HepG2 (cell line): ENCODE measurements around the gene DNAAF1. TPM values are rescaled to one million over a fixed set of nuclear protein-coding genes. Genes with fewer than 3 reads are reported as not detected.

ENCODE experiments used
- ATF2 ChIP-seq: sonication (generic); formaldehyde crosslinking; IDR thresholded peaks from 2 replicates; pipeline ENCODE4 v1.4.0; 2020; ENCODE audit warnings: missing genetic modification reagents
- DMTF1 ChIP-seq: sonication (generic); formaldehyde crosslinking; IDR thresholded peaks from 2 replicates; pipeline ENCODE4 v1.4.0; 2020; ENCODE audit warnings: mild to moderate bottlenecking, missing genetic modification reagents
- FOXM1 ChIP-seq: sonication (generic); formaldehyde crosslinking; IDR thresholded peaks from 2 replicates; pipeline ENCODE4 v1.5.0; 2020; ENCODE audit warnings: missing genetic modification reagents
- FOXP1 ChIP-seq, 2 experiments: fragments of 450-650 bp in 1 of 2; IDR thresholded peaks; 2 replicates each; pipeline ENCODE4 v1.6.1; 2017 to 2018; ENCODE audit warnings: antibody characterized with exemption in 1 of 2
- HMGA1 ChIP-seq: sonication (generic); formaldehyde crosslinking; conservative IDR thresholded peaks from 2 replicates; pipeline ENCODE4 v1.4.0; 2020; ENCODE audit warnings: missing genetic modification reagents
- NFATC3 ChIP-seq: sonication (generic); formaldehyde crosslinking; IDR thresholded peaks from 2 replicates; pipeline ENCODE4 v1.5.1; 2020; ENCODE audit warnings: mild to moderate bottlenecking, missing genetic modification reagents
- PAF1 ChIP-seq: IDR thresholded peaks from 2 replicates; pipeline ENCODE4 v1.6.1; 2016; ENCODE audit warnings: missing genetic modification reagents, missing compliant biosample characterization
- PAWR ChIP-seq: sonication (generic); formaldehyde crosslinking; IDR thresholded peaks from 2 replicates; pipeline ENCODE4 v1.4.0; 2020; ENCODE audit warnings: missing genetic modification reagents, mild to moderate bottlenecking, borderline replicate concordance
- RXRA ChIP-seq: sonication (generic); formaldehyde crosslinking; IDR thresholded peaks from 2 replicates; pipeline ENCODE4 v1.5.1; 2020; ENCODE audit warnings: missing genetic modification reagents
- SETDB1 ChIP-seq: sonication (generic); formaldehyde crosslinking; IDR thresholded peaks from 2 replicates; pipeline ENCODE4 v1.5.1; 2020; ENCODE audit warnings: missing genetic modification reagents, mild to moderate bottlenecking, borderline replicate concordance
- ZNF562 ChIP-seq: sonication (generic); formaldehyde crosslinking; IDR thresholded peaks from 2 replicates; pipeline ENCODE4 v1.8.0; 2022; ENCODE audit warnings: missing genetic modification reagents, borderline replicate concordance
- ZNF589 ChIP-seq: sonication (generic); formaldehyde crosslinking; conservative IDR thresholded peaks from 2 replicates; pipeline ENCODE4 v1.8.0; 2022; ENCODE audit warnings: mild to moderate bottlenecking, moderate library complexity, missing genetic modification reagents
- ZNF772 ChIP-seq: sonication (generic); formaldehyde crosslinking; IDR thresholded peaks from 2 replicates; pipeline ENCODE4 v1.5.0; 2020; ENCODE audit warnings: mild to moderate bottlenecking, missing genetic modification reagents
- ZSCAN31 ChIP-seq: sonication (generic); formaldehyde crosslinking; IDR thresholded peaks from 2 replicates; pipeline ENCODE4 v1.5.0; 2020; ENCODE audit warnings: low read depth, mild to moderate bottlenecking, missing genetic modification reagents
- polyA plus RNA-seq, 8 experiments: library from polyadenylated mRNA; depleted of rRNA in 3 of 8; stranded (reverse) in 7 of 8; unstranded in 1 of 8; fragments of >200 nt; fragmentation: Illumina TruSeq in 4 of 8; extraction: Trizol in 4 of 8; gene quantifications; 2 replicates each; pipeline versions ENCODE4 v1.2.1 to v1.2.3, GENCODE V29; 2011 to 2016; ENCODE audit warnings: low read depth in 4 of 8, missing spikeins in 1 of 8, mixed read lengths in 1 of 8; ENCODE audit not compliant: insufficient read depth in 1 of 8
- total RNA-seq, 5 experiments: library from RNA; depleted of rRNA; stranded (reverse); fragments of >200 nt; fragmentation: Illumina TruSeq; extraction: Trizol; gene quantifications; 2 replicates each; pipeline ENCODE4 v1.2.3, GENCODE V29; 2016; ENCODE audit warnings: low read depth in 1 of 5
- TF ChIP-seq, protein P1 (sequence below): IDR thresholded peaks from 2 replicates; pipeline ENCODE4 v1.4.0; 2020; ENCODE audit warnings: mild to moderate bottlenecking, missing genetic modification reagents
- TF ChIP-seq, protein P2 (sequence below): sonication (generic); formaldehyde crosslinking; IDR thresholded peaks from 2 replicates; pipeline ENCODE4 v1.5.1; 2020; ENCODE audit warnings: missing genetic modification reagents, mild to moderate bottlenecking, borderline replicate concordance
- TF ChIP-seq, protein P3 (sequence below): sonication (generic); formaldehyde crosslinking; IDR thresholded peaks from 2 replicates; pipeline ENCODE4 v1.4.0; 2020; ENCODE audit warnings: missing genetic modification reagents, borderline replicate concordance

The DNAAF1 gene
- total and polyA plus RNA-seq, 2 of the 13 experiments (the other 11 are each of a cell fraction or from before 2014, with no cell fraction given) = 0.04 TPM; not detected in 1

DNA sequence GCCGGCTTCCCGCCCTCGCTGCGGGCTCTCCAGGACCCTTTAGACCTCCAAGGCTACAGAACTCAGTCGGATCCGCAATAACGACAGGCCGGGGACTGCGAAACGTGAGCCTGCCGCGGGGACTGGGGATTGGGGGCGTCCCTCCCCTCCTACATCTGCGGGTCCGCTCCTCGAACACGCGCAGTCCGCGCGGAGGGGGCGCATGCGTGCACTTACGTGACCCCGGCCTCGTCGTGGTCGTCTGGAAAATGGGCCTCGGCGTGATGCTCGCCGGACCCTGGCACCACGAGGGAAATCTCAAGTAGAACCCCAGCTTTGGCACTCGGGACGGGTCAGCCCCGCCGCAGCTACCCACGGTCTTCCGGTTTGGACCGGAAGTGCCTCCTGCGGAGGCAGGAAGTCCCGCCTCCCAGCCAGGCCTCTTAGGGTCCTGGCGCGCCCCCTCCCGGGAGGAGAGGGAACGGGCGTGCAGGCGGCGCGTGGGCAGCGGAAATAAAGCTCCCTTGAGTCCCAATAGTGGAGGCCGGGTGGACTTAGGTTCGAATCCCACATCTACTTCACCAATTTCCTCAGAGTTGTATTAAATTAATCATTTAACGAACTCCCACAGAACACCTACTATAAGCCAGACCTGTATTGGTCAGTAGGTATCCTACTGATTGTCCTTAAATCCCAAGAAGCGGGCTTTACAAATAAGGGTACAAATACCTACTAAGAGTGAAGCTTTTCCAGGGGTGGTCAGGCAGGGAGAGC lies 41.8 kb downstream of the DNAAF1 start, which contains the start of gene TAF1C (continued):
- TF ChIP-seq, protein P1, sequence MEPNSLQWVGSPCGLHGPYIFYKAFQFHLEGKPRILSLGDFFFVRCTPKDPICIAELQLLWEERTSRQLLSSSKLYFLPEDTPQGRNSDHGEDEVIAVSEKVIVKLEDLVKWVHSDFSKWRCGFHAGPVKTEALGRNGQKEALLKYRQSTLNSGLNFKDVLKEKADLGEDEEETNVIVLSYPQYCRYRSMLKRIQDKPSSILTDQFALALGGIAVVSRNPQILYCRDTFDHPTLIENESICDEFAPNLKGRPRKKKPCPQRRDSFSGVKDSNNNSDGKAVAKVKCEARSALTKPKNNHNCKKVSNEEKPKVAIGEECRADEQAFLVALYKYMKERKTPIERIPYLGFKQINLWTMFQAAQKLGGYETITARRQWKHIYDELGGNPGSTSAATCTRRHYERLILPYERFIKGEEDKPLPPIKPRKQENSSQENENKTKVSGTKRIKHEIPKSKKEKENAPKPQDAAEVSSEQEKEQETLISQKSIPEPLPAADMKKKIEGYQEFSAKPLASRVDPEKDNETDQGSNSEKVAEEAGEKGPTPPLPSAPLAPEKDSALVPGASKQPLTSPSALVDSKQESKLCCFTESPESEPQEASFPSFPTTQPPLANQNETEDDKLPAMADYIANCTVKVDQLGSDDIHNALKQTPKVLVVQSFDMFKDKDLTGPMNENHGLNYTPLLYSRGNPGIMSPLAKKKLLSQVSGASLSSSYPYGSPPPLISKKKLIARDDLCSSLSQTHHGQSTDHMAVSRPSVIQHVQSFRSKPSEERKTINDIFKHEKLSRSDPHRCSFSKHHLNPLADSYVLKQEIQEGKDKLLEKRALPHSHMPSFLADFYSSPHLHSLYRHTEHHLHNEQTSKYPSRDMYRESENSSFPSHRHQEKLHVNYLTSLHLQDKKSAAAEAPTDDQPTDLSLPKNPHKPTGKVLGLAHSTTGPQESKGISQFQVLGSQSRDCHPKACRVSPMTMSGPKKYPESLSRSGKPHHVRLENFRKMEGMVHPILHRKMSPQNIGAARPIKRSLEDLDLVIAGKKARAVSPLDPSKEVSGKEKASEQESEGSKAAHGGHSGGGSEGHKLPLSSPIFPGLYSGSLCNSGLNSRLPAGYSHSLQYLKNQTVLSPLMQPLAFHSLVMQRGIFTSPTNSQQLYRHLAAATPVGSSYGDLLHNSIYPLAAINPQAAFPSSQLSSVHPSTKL (CRISPR knock-in tag) = peak; percentile 66
- TF ChIP-seq FOXP1 (IDR thresholded peaks at IDR 0.05) = no peak
- peak; percentile 7; the same call in 1 of the 2 replicates for TF ChIP-seq FOXP1 (CRISPR knock-in tag; IDR thresholded peaks at IDR 0.05)
- TF ChIP-seq DMTF1 (CRISPR knock-in tag) = no peak
- peak; percentile 66 for TF ChIP-seq RXRA (CRISPR knock-in tag)
- no peak for TF ChIP-seq FOXM1
- TF ChIP-seq SETDB1 (CRISPR knock-in tag) = no peak
- peak; percentile 69; the same call in 1 of the 2 replicates for TF ChIP-seq ATF2 (CRISPR knock-in tag)
- TF ChIP-seq ZNF589 (CRISPR knock-in tag) = no peak
- TF ChIP-seq NFATC3 = no peak
- TF ChIP-seq ZNF562 = no peak
- TF ChIP-seq PAF1 = no peak
- no peak for TF ChIP-seq ZNF772
- TF ChIP-seq ZSCAN31 (CRISPR knock-in tag) = peak; percentile 17
- TF ChIP-seq, protein P2, sequence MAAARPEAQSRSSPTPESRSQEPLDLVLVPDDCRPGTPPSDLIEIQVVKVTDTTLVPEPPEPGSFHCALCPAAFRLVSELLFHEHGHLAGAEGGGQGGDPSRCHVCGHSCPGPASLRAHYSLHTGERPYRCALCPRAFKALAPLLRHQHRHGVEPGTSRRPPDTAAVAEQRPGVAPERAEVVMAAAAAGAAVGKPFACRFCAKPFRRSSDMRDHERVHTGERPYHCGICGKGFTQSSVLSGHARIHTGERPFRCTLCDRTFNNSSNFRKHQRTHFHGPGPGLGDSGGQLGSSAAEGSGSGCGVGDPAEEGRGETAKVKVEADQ (CRISPR knock-in tag) = peak; percentile 72; the same call in 1 of the 2 replicates
- TF ChIP-seq, protein P3, sequence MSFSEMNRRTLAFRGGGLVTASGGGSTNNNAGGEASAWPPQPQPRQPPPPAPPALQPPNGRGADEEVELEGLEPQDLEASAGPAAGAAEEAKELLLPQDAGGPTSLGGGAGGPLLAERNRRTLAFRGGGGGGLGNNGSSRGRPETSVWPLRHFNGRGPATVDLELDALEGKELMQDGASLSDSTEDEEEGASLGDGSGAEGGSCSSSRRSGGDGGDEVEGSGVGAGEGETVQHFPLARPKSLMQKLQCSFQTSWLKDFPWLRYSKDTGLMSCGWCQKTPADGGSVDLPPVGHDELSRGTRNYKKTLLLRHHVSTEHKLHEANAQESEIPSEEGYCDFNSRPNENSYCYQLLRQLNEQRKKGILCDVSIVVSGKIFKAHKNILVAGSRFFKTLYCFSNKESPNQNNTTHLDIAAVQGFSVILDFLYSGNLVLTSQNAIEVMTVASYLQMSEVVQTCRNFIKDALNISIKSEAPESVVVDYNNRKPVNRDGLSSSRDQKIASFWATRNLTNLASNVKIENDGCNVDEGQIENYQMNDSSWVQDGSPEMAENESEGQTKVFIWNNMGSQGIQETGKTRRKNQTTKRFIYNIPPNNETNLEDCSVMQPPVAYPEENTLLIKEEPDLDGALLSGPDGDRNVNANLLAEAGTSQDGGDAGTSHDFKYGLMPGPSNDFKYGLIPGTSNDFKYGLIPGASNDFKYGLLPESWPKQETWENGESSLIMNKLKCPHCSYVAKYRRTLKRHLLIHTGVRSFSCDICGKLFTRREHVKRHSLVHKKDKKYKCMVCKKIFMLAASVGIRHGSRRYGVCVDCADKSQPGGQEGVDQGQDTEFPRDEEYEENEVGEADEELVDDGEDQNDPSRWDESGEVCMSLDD (CRISPR knock-in tag) = peak; percentile 75
- no peak for TF ChIP-seq PAWR (CRISPR knock-in tag)
- TF ChIP-seq HMGA1 (CRISPR knock-in tag) = no peak
